ENCODE results near the gene SEMA3D. TPM values are rescaled to one million over a fixed set of nuclear protein-coding genes. Genes with fewer than 3 reads are reported as not detected.

Gene SEMA3D
- polyA plus RNA-seq, 2 of the 4 experiments (the other 2 are of a cell fraction): 0.04 to 0.13 TPM

- ChIA-PET POLR2A (no interaction called here), CTCF (no interaction called here)
- TF ChIP-seq HES2 (IDR thresholded peaks at IDR 0.05) (no peak), GATA3 (IDR thresholded peaks at IDR 0.05; ENCODE audit: borderline replicate concordance) (no peak), HDAC2 (IDR thresholded peaks at IDR 0.05) (no peak), RFX5 (IDR thresholded peaks at IDR 0.05) (no peak)
- H3K4me2 ChIP-seq: no peak overlapping the region
- ATAC-seq (no peak), DNase-seq (ENCODE audit: low read depth in 1 of 2, low spot score in 1 of 2) (no peak), FAIRE-seq (no peak)
- WGBS (ENCODE audit: missing lambda C conversion rate): 47% methylated on average over 1 of the region's 1 CpG
- H3K4me1 ChIP-seq: no peaks in the 10 kb centered on the region
- no peaks in the 10 kb centered on the region for H3K9me3 ChIP-seq
- H3K4me3 ChIP-seq: no peak overlapping the region
- H3K27ac ChIP-seq: no peak overlapping the region
These were observed 27.9 kb downstream of the SEMA3D start for GRCh38 chr7:85159003-85159402.

- WGBS (ENCODE audit: missing lambda C conversion rate): 15% methylated on average over 1 of the region's 1 CpG
- POLR2A ChIA-PET: no interaction called here
- CTCF ChIA-PET: no interaction called here
- FAIRE-seq: no peak
- Histone ChIP-seq H3K4me1 (no peaks in the 10 kb centered on the region), H3K27ac (no peak overlapping the region), H3K9me3 (no peaks in the 10 kb centered on the region), H3K4me3 (no peak overlapping the region), H3K4me2 (no peak overlapping the region)
- no peak for TF ChIP-seq HES2 (IDR thresholded peaks at IDR 0.05)
- TF ChIP-seq JUN (IDR thresholded peaks at IDR 0.05): no peak
- TF ChIP-seq HOXA7 (CRISPR knock-in tag; IDR thresholded peaks at IDR 0.05): no peak
- ATAC-seq: no peak
- no peak for DNase-seq (ENCODE audit: low read depth in 1 of 2, low spot score in 1 of 2)
These were observed 30.1 kb downstream of the SEMA3D start for GRCh38 chr7:85156661-85157208.

- Histone ChIP-seq H3K4me1 (no peaks in the 10 kb centered on the region), H3K9me3 (no peaks in the 10 kb centered on the region), H3K4me3 (no peak overlapping the region), H3K27ac (no peak overlapping the region), H3K4me2 (no peak overlapping the region)
- DNase-seq (ENCODE audit: low read depth in 1 of 2, low spot score in 1 of 2) (no peak), ATAC-seq (no peak), FAIRE-seq (no peak)
- WGBS (ENCODE audit: missing lambda C conversion rate): 14% methylated on average over 3 of the region's 3 CpGs
- TF ChIP-seq GATA3 (IDR thresholded peaks at IDR 0.05; ENCODE audit: borderline replicate concordance) (no peak), SMC3 (IDR thresholded peaks at IDR 0.05) (no peak), HEYL (CRISPR knock-in tag; IDR thresholded peaks at IDR 0.05) (no peak), MAFK (IDR thresholded peaks at IDR 0.05; ENCODE audit: partially characterized antibody) (no peak), CTCF (IDR thresholded peaks at IDR 0.05) (no peak), HOXA7 (CRISPR knock-in tag; IDR thresholded peaks at IDR 0.05) (no peak), REST (IDR thresholded peaks at IDR 0.05) (no peak), NFE2L2 (conservative IDR thresholded peaks at IDR 0.05; ENCODE audit: low read length) (no peak), CEBPB (IDR thresholded peaks at IDR 0.05) (no peak), RAD21 (conservative IDR thresholded peaks at IDR 0.05 in 1 of 2, IDR thresholded peaks at IDR 0.05 in 1 of 2) (no peak), ESRRA (IDR thresholded peaks at IDR 0.05; ENCODE audit: borderline replicate concordance, low read length) (no peak), RARB (CRISPR knock-in tag; IDR thresholded peaks at IDR 0.05) (no peak), RNF2 (IDR thresholded peaks at IDR 0.05; ENCODE audit: borderline replicate concordance, low read depth) (no peak)
- ChIA-PET POLR2A (no interaction called here), CTCF (interaction anchor here (0.6 kb wide), 1 partner anchor 667 kb away, joined by 3 read pairs; no protein-coding TSS in a partner anchor)
These were observed 32.4 kb downstream of the SEMA3D start for GRCh38 chr7:85154282-85154937.
